ENCODE measurements around the gene ATAT1. TPM values are rescaled to one million over a fixed set of nuclear protein-coding genes. Genes with fewer than 3 reads are reported as not detected.

ATAT1 gene
- total and polyA plus RNA-seq, 2 of the 13 experiments (the other 11 are each of a cell fraction or from before 2014, with no cell fraction given) = 9.2 to 23.6 TPM

DNA sequence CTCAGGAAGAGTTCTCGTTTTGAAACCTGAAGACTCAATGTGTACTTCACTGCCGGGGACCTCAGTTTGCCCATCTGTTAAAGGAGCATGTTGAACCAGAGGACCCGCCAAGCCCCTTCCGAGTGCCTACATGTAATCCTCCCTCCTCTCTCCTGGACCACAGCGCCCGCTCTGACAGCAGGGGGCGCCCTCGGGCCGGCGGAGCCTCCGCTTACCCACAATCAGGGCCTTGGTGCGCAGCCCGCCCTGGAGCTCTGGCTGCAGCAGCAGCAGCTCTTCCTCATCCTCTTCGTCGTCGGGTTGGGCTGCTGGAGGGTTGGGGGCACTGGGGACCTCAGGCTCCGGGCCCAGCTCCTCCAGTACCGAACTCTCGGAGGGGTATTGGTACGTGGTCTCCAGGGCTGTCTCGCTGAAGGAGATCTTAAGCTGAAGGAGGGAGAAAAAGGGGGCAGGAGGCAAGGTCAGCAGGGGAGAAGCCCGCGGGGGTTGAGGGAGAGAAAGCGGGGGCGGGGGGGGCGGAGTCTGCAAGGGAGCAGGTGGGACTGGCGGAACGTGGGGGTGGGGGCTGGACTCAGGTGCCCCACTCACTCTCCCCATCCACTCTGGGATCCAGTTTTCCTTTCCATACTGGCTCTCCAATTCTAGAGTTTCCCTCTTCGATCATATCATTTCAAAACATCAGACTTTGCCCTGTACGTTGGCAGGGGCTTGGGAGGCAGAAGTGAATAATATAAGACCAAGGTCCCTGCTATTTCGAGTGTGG lies 52.5 kb downstream of the ATAT1 start (continued):
- no peak for TF ChIP-seq ZNF44 (CRISPR knock-in tag; IDR thresholded peaks at IDR 0.05)
- no peak for TF ChIP-seq NFE2 (CRISPR knock-in tag; IDR thresholded peaks at IDR 0.05)
- peak; percentile 56 for TF ChIP-seq HOXA3 (CRISPR knock-in tag; IDR thresholded peaks at IDR 0.05)
- peak; percentile 62; the same call in 1 of the 2 replicates for TF ChIP-seq RCOR2 (CRISPR knock-in tag; IDR thresholded peaks at IDR 0.05)
- peak in 1 of 2 experiments; percentile 89; a peak in 1 of 4 replicates for TF ChIP-seq KLF16 (CRISPR knock-in tag; IDR thresholded peaks at IDR 0.05)
- TF ChIP-seq, protein P1, sequence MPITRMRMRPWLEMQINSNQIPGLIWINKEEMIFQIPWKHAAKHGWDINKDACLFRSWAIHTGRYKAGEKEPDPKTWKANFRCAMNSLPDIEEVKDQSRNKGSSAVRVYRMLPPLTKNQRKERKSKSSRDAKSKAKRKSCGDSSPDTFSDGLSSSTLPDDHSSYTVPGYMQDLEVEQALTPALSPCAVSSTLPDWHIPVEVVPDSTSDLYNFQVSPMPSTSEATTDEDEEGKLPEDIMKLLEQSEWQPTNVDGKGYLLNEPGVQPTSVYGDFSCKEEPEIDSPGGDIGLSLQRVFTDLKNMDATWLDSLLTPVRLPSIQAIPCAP (CRISPR knock-in tag; IDR thresholded peaks at IDR 0.05; ENCODE audit: low read depth) = no peak
- peak; percentile 70; the same call in 1 of the 2 replicates for TF ChIP-seq ZNF547 (CRISPR knock-in tag; IDR thresholded peaks at IDR 0.05)
- TF ChIP-seq, protein P2, sequence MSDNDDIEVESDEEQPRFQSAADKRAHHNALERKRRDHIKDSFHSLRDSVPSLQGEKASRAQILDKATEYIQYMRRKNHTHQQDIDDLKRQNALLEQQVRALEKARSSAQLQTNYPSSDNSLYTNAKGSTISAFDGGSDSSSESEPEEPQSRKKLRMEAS (IDR thresholded peaks at IDR 0.05) = peak; percentile 27
- TF ChIP-seq ZNF331 (CRISPR knock-in tag; IDR thresholded peaks at IDR 0.05) = peak; percentile 88
- TF ChIP-seq ERF (CRISPR knock-in tag; IDR thresholded peaks at IDR 0.05) = peak; percentile 76
- TF ChIP-seq, protein P3, sequence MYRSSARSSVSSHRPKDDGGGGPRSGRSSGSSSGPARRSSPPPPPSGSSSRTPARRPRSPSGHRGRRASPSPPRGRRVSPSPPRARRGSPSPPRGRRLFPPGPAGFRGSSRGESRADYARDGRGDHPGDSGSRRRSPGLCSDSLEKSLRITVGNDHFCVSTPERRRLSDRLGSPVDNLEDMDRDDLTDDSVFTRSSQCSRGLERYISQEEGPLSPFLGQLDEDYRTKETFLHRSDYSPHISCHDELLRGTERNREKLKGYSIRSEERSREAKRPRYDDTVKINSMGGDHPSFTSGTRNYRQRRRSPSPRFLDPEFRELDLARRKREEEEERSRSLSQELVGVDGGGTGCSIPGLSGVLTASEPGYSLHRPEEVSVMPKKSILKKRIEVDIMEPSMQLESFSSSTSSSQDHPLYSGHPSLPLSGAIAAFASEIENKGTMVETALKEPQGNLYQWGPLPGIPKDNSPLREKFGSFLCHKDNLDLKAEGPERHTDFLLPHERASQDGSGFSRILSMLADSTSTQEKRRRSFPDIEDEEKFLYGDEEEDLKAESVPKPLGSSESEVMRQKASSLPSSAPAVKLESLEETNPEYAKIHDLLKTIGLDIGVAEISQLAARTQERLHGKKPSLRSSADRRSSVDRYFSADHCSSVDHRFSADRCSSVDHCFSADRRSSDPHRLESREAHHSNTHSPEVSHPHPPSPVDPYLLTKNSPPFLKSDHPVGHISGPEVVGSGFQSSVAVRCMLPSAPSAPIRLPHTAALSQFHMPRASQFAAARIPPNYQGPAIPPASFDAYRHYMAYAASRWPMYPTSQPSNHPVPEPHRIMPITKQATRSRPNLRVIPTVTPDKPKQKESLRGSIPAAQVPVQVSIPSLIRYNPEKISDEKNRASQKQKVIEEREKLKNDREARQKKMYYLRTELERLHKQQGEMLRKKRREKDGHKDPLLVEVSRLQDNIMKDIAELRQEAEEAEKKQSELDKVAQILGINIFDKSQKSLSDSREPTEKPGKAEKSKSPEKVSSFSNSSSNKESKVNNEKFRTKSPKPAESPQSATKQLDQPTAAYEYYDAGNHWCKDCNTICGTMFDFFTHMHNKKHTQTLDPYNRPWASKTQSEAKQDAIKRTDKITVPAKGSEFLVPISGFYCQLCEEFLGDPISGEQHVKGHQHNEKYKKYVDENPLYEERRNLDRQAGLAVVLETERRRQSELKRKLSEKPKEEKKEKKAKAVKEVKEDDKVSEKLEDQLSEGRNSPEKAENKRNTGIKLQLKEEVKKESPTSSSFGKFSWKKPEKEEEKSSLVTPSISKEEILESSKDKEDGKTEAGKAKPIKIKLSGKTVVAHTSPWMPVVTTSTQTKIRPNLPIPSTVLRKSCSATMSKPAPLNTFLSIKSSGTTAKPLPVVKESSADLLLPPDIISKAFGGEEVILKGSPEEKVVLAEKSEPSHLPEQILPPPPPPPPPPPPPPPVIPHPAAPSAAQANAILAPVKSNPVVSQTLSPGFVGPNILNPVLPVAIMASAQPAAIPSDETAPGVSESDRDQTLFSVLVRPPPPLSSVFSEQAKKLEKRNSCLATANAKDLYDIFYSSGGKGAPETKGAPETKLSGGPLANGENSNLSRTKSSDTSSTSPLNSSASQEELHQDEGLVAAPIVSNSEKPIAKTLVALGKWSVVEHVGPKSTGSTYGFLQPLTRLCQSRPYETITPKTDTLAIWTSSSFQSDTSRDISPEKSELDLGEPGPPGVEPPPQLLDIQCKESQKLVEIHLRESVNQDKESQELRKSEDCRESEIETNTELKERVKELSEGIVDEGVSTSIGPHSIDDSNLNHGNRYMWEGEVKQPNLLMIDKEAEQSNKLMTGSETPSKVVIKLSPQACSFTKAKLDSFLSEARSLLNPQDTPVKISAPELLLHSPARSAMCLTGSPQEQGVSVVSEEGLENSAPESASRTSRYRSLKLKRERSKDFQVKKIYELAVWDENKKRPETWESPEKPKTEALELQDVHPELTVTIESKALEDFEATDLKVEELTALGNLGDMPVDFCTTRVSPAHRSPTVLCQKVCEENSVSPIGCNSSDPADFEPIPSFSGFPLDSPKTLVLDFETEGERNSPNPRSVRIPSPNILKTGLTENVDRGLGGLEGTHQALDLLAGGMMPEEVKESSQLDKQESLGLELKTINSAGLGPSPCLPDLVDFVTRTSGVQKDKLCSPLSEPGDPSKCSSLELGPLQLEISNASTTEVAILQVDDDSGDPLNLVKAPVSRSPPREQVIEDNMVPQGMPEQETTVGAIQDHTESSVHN (CRISPR knock-in tag; IDR thresholded peaks at IDR 0.05) = no peak; the same call in 1 of the 2 replicates
- TF ChIP-seq PHB2 (IDR thresholded peaks at IDR 0.05; ENCODE audit: partially characterized antibody) = no peak
- no peak for TF ChIP-seq ZFAT (CRISPR knock-in tag; conservative IDR thresholded peaks at IDR 0.05)
- TF ChIP-seq TSC22D2 (CRISPR knock-in tag; IDR thresholded peaks at IDR 0.05; ENCODE audit: borderline replicate concordance) = peak; percentile 83; the same call in 1 of the 2 replicates
- TF ChIP-seq SNAI1 (CRISPR knock-in tag; IDR thresholded peaks at IDR 0.05; ENCODE audit: borderline replicate concordance) = peak; percentile 64; the same call in 1 of the 2 replicates
- TF ChIP-seq SMAD3 (CRISPR knock-in tag; IDR thresholded peaks at IDR 0.05) = peak; percentile 74
- TF ChIP-seq HDAC2 (CRISPR knock-in tag; IDR thresholded peaks at IDR 0.05) = peak; percentile 68; the same call in 1 of the 2 replicates
- no peak for TF ChIP-seq ZNF557 (CRISPR knock-in tag; IDR thresholded peaks at IDR 0.05)
- no peak; the same call in 1 of the 2 replicates for TF ChIP-seq DMAP1 (CRISPR knock-in tag; IDR thresholded peaks at IDR 0.05)
- TF ChIP-seq, protein P4, sequence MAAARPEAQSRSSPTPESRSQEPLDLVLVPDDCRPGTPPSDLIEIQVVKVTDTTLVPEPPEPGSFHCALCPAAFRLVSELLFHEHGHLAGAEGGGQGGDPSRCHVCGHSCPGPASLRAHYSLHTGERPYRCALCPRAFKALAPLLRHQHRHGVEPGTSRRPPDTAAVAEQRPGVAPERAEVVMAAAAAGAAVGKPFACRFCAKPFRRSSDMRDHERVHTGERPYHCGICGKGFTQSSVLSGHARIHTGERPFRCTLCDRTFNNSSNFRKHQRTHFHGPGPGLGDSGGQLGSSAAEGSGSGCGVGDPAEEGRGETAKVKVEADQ (CRISPR knock-in tag; IDR thresholded peaks at IDR 0.05; ENCODE audit: borderline replicate concordance) = peak; percentile 86
